GM19324 (cell line): ENCODE results near the gene PSPH.
"Not testable (repeated sequence)": the region's sequence is repeated elsewhere in the genome, so short reads cannot be mapped to it uniquely, and the experiment has no call there.

Source experiments
- ATAC-seq: cut with Tn5 transposase; IDR thresholded peaks from one replicate; pipeline ENCODE4 v1.9.1; 2021; ENCODE audit warnings: mild to moderate bottlenecking, moderate library complexity; ENCODE audit not compliant: unreplicated experiment, low FRiP score

The PSPH gene

GRCh38 chr7:56017015-56017414, 34.2 kb downstream of the PSPH start:
- ATAC-seq: not testable (repeated sequence)

GRCh38 chr7:56009695-56010094, 41.5 kb downstream of the PSPH start:
- no peak for ATAC-seq

GRCh38 chr7:56007891-56008290, 43.4 kb downstream of the PSPH start:
- ATAC-seq: no peak

- ATAC-seq: no peak
Measured at GRCh38 chr7:56007167-56007652, 44.0 kb downstream of the PSPH start.

GRCh38 chr7:56003749-56004148, 47.5 kb downstream of the PSPH start:
- no peak for ATAC-seq

- ATAC-seq: no peak
Measured at GRCh38 chr7:55996856-55997500, 54.3 kb downstream of the PSPH start.

GRCh38 chr7:55992346-55992745, 58.9 kb downstream of the PSPH start:
- ATAC-seq: no peak

- no peak for ATAC-seq
Measured at GRCh38 chr7:55983537-55983936, 67.7 kb downstream of the PSPH start.

GRCh38 chr7:55980266-55980665, 71.0 kb downstream of the PSPH start:
- no peak for ATAC-seq

GRCh38 chr7:55977831-55978230, 73.4 kb downstream of the PSPH start:
- ATAC-seq: no peak

- no peak for ATAC-seq
Measured at GRCh38 chr7:55975988-55976633, 75.1 kb downstream of the PSPH start.

GRCh38 chr7:55973747-55974250, 77.4 kb downstream of the PSPH start:
- no peak for ATAC-seq

GRCh38 chr7:55970978-55971377, 80.3 kb downstream of the PSPH start:
- no peak for ATAC-seq

- ATAC-seq: no peak
Measured at GRCh38 chr7:55970561-55970960, 80.7 kb downstream of the PSPH start.

- ATAC-seq: no peak
Measured at GRCh38 chr7:55969391-55969790, 81.9 kb downstream of the PSPH start.

GRCh38 chr7:55966851-55967250, 84.4 kb downstream of the PSPH start:
- ATAC-seq: no peak

- ATAC-seq: no peak
Measured at GRCh38 chr7:55965805-55966421, 85.3 kb downstream of the PSPH start.

GRCh38 chr7:55965100-55965470, 86.2 kb downstream of the PSPH start:
- no peak for ATAC-seq

GRCh38 chr7:55964261-55965099, 86.8 kb downstream of the PSPH start, which contains the start of gene NIPSNAP2:
Gene NIPSNAP2, plus strand, starts transcription at chr7:55964585. Its CDS starts 25 bp downstream, at chr7:55964610.
- peak; percentile 88 for ATAC-seq

- no peak for ATAC-seq
Measured at GRCh38 chr7:55963584-55964168, 87.6 kb downstream of the PSPH start.
